Muscle layer of duodenum (tissue), 2 donors: ENCODE results near the gene SERPINB4.

ENCODE experiments used
- H3K27ac ChIP-seq: one replicate; pipeline ENCODE4 v1.7.0; 2013; ENCODE audit warnings: mild to moderate bottlenecking, low read length
- H3K27me3 ChIP-seq: one replicate; pipeline ENCODE4 v1.7.0; 2013; ENCODE audit warnings: low read depth, mild to moderate bottlenecking, control low read depth, low read length
- H3K36me3 ChIP-seq, 2 donors: one replicate each; pipeline ENCODE4 v1.7.0; 2013; ENCODE audit warnings: low read length in 2 of 2, control low read depth in 1 of 2, mild to moderate bottlenecking in 1 of 2; ENCODE audit not compliant: insufficient read depth in 2 of 2, control insufficient read depth in 1 of 2
- H3K4me1 ChIP-seq, 2 donors: one replicate each; pipeline ENCODE4 v1.7.0; 2013; ENCODE audit warnings: low read length in 2 of 2, mild to moderate bottlenecking in 2 of 2, control low read depth in 1 of 2, moderate library complexity in 1 of 2; ENCODE audit not compliant: insufficient read depth in 2 of 2, control insufficient read depth in 1 of 2
- H3K4me3 ChIP-seq, 2 donors: one replicate each; pipeline ENCODE4 v1.7.0; 2013; ENCODE audit warnings: low read length in 2 of 2, low read depth in 1 of 2, mild to moderate bottlenecking in 1 of 2
- H3K9me3 ChIP-seq, 2 donors: one replicate each; pipeline ENCODE4 v1.7.0; 2013; ENCODE audit warnings: low read length in 2 of 2, control low read depth in 1 of 2, mild to moderate bottlenecking in 1 of 2; ENCODE audit not compliant: control insufficient read depth in 1 of 2
- donor health status: healthy.

Gene SERPINB4

DNA sequence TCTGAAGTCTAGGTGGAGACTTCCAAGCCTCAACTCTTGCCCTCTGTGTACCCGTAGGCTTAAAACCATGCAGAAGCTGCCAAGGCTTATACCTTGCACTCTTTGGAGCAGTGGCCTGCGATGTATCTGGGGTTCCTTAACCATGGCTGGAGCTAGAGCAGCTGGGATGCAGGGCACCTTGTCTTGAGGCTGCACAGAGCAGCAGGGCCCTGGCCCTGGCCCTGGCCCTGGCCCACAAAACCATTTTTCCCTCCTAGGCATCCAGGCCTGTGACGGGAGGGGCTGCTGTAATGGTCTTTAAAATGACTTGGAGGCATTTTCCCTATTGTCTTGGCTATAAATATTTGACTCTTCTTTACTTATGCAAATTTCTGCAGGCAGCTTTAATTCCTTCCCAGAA lies 19.2 kb downstream of the SERPINB4 start:
- Histone ChIP-seq H3K4me3 (no peak overlapping the region), H3K27me3 (no peaks in the 10 kb centered on the region), H3K27ac (no peak overlapping the region), H3K4me1 (no peaks in the 10 kb centered on the region), H3K36me3 (no peaks in the 10 kb centered on the region), H3K9me3 (peaks cover 0 to 24% of the 10 kb centered on the region in 2 donors)

DNA sequence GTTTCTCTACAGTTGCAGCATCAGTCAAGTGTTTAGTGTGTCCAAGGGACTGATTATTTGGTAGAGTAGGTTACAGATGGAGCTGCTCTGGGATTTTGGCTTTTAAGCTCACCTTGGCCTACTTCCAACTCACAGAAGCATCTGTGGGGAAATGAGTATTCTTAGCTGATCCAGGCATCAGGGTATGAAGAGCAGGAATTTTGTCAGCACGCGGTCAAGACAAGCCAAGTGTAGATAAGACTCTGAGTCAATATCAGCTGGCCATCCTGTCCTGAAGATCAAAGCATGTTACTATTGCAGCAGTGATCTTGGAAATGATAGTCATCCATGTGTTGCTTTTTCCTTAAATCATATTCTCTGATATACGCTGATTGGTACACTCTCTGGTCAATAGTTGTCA lies 24.4 kb downstream of the SERPINB4 start:
- Histone ChIP-seq H3K9me3 (peaks cover 0 to 11% of the 10 kb centered on the region in 2 donors), H3K27ac (no peak overlapping the region), H3K4me3 (no peak overlapping the region), H3K4me1 (peaks cover 0 to 10% of the 10 kb centered on the region in 2 donors), H3K27me3 (no peaks in the 10 kb centered on the region), H3K36me3 (no peaks in the 10 kb centered on the region)

DNA sequence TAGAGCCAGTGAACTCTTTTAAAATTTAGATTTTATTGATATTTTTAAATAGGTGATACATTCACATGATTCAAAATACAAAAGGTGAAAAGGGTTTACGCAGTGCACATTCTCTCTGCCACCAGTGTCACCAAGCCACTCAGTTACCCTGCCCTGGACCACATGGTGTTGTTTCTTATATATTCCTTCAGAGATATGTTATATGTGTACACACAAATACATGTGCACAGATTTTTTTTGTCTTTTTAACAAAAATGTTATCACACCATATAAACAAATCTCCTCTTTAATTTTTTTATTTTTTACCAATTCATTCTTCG lies 26.2 kb downstream of the SERPINB4 start:
- Histone ChIP-seq H3K4me3 (no peak overlapping the region), H3K27me3 (no peaks in the 10 kb centered on the region), H3K36me3 (no peaks in the 10 kb centered on the region), H3K9me3 (peaks cover 0 to 7% of the 10 kb centered on the region in 2 donors), H3K4me1 (peaks cover 0 to 10% of the 10 kb centered on the region in 2 donors), H3K27ac (no peak overlapping the region)

DNA sequence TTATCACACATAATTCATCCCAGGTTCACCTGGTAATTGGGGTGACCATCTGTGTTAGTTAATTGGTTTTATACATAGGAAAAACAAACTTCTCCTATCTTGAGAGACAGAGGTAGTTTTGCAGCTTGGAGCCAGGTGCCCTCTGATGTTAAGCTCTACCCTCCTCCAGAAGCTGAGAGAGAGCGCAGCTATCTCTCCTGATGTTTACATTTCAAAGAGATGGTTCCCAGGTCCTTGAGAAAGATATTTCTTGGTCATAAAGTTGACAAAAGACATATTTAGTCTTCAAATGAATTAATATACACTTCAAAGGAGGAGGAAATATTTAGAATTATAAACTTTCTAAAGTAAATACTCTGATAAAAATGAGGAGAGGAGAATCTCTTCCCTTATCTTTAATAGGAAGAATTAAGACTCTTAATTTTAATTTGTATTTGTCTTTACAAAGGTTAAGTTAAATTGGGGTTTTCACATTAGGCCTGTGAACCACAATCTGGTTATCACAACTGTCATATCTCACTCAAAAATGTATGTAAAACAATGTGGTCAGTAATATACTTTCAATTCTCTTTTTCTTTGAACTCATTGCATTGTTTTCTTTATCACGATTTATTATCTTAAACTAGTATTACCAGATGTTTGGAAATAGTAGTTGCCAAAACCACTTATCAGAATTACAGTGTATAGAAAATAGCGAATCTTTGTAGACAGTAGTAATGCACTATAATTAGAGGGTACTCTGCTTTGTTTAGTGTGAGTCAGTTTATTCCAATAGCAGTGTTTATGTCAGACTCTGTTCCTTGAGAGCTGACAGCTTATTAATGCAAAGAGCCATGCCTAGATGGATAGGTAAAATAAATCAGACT lies 26.8 kb downstream of the SERPINB4 start:
- Histone ChIP-seq H3K36me3 (no peaks in the 10 kb centered on the region), H3K27ac (no peak overlapping the region), H3K4me1 (peaks cover 0 to 10% of the 10 kb centered on the region in 2 donors), H3K9me3 (peaks cover 0 to 7% of the 10 kb centered on the region in 2 donors), H3K27me3 (no peaks in the 10 kb centered on the region), H3K4me3 (no peak overlapping the region)

DNA sequence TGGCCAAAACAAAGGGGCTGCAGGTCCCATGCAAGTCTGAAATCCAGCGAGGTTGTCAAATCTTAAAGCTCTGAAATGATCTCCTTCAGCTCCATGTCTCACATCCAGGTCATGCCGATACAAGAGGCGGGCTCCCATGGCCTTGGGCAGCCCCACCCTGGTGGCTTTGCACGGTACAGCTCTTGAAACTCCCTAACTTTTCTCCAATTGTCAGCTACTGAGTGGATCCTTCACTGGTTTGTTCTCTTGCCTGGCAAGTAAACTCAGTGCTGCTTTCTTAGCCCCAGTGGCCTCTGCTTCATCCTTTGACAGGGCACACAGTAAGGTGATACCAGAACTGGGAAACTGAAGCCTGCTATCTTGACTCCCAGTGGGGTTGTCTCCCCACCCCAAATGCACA lies 30.6 kb downstream of the SERPINB4 start:
- Histone ChIP-seq H3K36me3 (no peaks in the 10 kb centered on the region), H3K9me3 (no peaks in the 10 kb centered on the region), H3K4me1 (peaks cover 0 to 10% of the 10 kb centered on the region in 2 donors), H3K27me3 (no peaks in the 10 kb centered on the region), H3K4me3 (no peak overlapping the region), H3K27ac (no peak overlapping the region)

DNA sequence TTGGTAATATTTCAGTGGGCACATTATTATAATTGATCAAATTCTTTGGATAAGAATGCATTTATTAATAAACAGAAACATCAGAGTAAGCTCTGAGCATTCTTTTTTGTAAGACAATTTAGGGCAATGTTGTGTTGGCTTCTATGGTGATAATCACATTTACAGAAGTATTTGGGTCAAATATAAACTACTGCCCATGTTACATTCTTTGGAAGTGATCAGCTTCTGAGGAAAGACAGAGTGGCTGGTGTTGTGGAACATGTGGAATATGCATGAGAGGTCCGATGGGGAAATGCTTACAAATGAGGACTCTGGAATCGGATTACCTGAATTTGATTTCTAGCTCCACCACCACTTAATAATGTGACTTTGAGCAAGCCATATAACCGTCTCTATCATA lies 37.5 kb downstream of the SERPINB4 start:
- Histone ChIP-seq H3K9me3 (no peaks in the 10 kb centered on the region), H3K27ac (no peak overlapping the region), H3K4me1 (no peaks in the 10 kb centered on the region), H3K4me3 (no peak overlapping the region), H3K27me3 (no peaks in the 10 kb centered on the region), H3K36me3 (no peaks in the 10 kb centered on the region)

DNA sequence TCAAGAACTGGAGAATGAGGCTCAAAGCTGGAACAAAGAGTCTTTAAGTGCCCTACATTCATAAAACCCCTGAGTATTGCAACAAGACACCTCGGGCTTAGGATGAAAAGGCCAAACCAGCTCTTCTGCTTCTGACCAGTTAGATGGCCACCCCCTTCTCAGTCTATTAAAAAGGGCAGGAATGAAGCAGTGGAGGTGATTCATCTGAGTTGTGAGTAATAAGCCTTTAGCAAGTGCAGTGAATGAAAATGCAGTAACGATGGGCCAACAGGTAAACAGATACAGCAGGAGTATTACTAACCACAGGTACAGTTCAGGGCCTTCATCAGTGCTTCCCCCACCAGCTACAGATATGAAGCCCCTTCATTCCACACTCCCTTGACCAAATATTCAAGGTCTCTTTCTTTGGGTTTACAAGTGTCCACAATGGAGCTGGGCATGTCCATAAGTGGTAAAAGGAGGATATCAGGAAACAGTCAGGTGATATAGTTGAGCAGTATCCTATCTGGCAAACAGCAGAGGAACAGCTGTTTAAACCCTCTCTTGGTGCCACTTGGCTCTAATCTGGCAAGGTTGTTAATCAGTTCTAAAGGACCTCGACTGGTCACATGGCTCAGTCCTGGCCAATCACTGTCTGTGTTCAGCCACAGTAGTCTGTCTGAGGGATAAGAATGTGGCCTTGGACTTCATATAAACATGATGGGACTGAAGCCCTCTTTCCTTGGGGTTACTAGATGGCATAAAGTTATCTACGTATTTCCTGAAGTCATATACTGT lies 39.1 kb downstream of the SERPINB4 start:
- Histone ChIP-seq H3K27ac (no peak overlapping the region), H3K36me3 (no peaks in the 10 kb centered on the region), H3K4me3 (no peak overlapping the region), H3K9me3 (no peaks in the 10 kb centered on the region), H3K4me1 (no peaks in the 10 kb centered on the region), H3K27me3 (no peaks in the 10 kb centered on the region)

DNA sequence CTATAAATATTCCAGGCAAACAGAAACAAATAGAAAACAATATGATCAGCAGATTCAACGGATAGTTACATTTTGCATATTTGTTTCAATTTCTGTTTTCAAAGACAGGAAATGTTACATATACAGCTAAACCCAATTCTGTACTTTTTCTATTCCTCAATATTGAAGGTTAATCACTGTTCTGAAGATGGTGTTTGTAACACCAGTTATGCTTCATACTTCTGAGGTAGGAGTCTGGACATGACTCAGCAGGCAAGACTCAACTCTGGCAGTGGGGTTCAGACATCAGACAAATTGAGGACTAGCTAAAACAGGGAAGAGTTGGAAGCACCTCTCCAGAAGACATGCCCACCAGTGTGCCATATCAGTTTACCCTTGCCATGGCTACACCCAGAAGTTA lies 40.3 kb downstream of the SERPINB4 start:
- Histone ChIP-seq H3K27ac (no peak overlapping the region), H3K4me1 (no peaks in the 10 kb centered on the region), H3K9me3 (no peaks in the 10 kb centered on the region), H3K36me3 (no peaks in the 10 kb centered on the region), H3K4me3 (no peak overlapping the region), H3K27me3 (no peaks in the 10 kb centered on the region)

DNA sequence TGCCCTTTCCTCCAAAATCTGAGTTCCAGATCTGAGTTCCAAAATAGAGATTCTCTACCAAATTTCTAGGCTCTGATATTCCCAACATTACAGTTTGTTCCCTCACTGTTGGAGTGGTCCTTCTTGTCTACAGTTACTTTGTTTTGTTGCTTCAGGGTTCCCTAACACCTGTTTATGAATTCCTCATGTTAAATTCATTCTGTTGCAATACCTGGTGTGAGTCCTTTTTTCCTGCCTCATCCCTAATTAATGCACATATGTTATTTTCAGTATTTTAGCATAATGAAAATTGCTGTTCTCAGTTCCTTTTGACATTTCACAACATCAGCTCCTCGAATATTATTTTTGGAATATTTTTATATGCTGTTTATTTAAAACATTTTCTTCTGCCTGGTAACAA lies 40.7 kb downstream of the SERPINB4 start:
- Histone ChIP-seq H3K4me3 (no peak overlapping the region), H3K27ac (no peak overlapping the region), H3K27me3 (no peaks in the 10 kb centered on the region), H3K36me3 (no peaks in the 10 kb centered on the region), H3K9me3 (no peaks in the 10 kb centered on the region), H3K4me1 (no peaks in the 10 kb centered on the region)

DNA sequence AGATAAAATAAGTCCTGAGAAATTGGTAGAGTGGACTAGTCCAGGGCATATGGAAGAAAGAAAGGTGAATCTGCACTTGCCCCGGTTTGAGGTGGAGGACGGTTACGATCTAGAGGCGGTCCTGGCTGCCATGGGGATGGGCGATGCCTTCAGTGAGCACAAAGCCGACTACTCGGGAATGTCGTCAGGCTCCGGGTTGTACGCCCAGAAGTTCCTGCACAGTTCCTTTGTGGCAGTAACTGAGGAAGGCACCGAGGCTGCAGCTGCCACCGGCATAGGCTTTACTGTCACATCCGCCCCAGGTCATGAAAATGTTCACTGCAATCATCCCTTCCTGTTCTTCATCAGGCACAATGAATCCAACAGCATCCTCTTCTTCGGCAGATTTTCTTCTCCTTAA lies 47.1 kb downstream of the SERPINB4 start:
- Histone ChIP-seq H3K27ac (no peak overlapping the region), H3K36me3 (no peaks in the 10 kb centered on the region), H3K27me3 (no peaks in the 10 kb centered on the region), H3K4me1 (no peaks in the 10 kb centered on the region), H3K9me3 (no peaks in the 10 kb centered on the region), H3K4me3 (no peak overlapping the region)

DNA sequence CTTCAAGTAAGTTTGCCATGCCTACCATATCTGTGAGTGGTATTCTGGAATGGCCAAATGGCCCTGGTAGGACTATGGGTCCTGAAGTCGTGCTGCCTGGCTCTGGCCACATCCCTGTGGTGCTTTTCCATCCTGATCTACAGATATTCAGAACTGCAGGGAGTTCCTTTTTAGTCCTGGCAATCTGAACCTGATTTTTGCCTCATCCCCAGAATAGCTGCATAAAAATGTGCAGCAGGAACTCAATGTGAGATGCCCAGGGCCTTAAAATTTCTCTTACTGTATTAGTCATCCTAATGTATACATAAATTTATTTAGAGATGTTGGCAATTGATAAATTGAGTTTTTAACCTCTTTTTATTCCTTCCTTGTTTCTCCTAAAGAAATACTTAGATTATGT lies 51.6 kb downstream of the SERPINB4 start:
- H3K4me3 ChIP-seq: no peak overlapping the region

More for the DNA sequence above, 51.6 kb downstream of the SERPINB4 start:
- Histone ChIP-seq H3K9me3 (no peaks in the 10 kb centered on the region), H3K27me3 (no peaks in the 10 kb centered on the region), H3K4me1 (no peaks in the 10 kb centered on the region), H3K27ac (no peak overlapping the region), H3K36me3 (no peaks in the 10 kb centered on the region)
